Caco-2 (cell line): Measurements from ENCODE around the gene HMCN1. TPM values are rescaled to one million over a fixed set of nuclear protein-coding genes. Genes with fewer than 3 reads are reported as not detected.

Experiments
- BruUV-seq: library from RNA; stranded (reverse); fragments of 400-500 nt; replicated peaks from 2 replicates; lab custom pipeline; 2021; lab: Mats Ljungman, UMichigan
- CTCF ChIA-PET: fragments of 300-600 bp; sonication (Branson Sonifier 250); formaldehyde crosslinking; loops from one replicate; lab custom pipeline; 2022; ENCODE audit warnings: antibody characterized with exemption; lab: Charles Lee
- POLR2A ChIA-PET: fragments of 300-600 bp; sonication (Branson Sonifier 250); formaldehyde crosslinking; loops from one replicate; lab custom pipeline; 2022; ENCODE audit warnings: antibody characterized with exemption; lab: Charles Lee
- DNase-seq, 2 experiments: peaks; one replicate each; pipeline versions ENCODE4 v3.0.0 to v3.0.0-alpha.2; 2020 to 2022
- H3K27me3 ChIP-seq: replicated peaks from 2 replicates; pipeline ENCODE4 v1.6.0; 2011; ENCODE audit warnings: low read length; ENCODE audit not compliant: control insufficient read depth, insufficient read depth
- H3K36me3 ChIP-seq: 2 replicates; pipeline ENCODE4 v1.5.1; 2011; ENCODE audit warnings: low read length; ENCODE audit not compliant: control insufficient read depth, insufficient read depth
- H3K4me1 ChIP-seq: fragments of 250-450 bp; sonication (Bioruptor Pico); 2 replicates; pipeline ENCODE4 v1.5.1; 2020; ENCODE audit warnings: mild to moderate bottlenecking
- H3K4me3 ChIP-seq: 2 replicates; pipeline ENCODE4 v1.5.1; 2011; ENCODE audit warnings: low read depth, mild to moderate bottlenecking, control low read depth, low read length
- H3K9me3 ChIP-seq: fragments of 250-450 bp; sonication (Bioruptor Pico); 2 replicates; pipeline ENCODE4 v1.5.1; 2020; ENCODE audit warnings: mild to moderate bottlenecking, moderate library complexity
- H3K27ac Mint-ChIP-seq: one replicate; pipeline ENCODE4 v1.8.0; 2022; ENCODE audit warnings: mixed read lengths; ENCODE audit not compliant: unreplicated experiment
- H3K27me3 Mint-ChIP-seq: one replicate; pipeline ENCODE4 v1.8.0; 2022; ENCODE audit warnings: mixed read lengths; ENCODE audit not compliant: insufficient read depth, unreplicated experiment
- H3K36me3 Mint-ChIP-seq: one replicate; pipeline ENCODE4 v1.8.0; 2022; ENCODE audit warnings: mild to moderate bottlenecking, mixed read lengths; ENCODE audit not compliant: insufficient read depth, unreplicated experiment
- H3K4me1 Mint-ChIP-seq: one replicate; pipeline ENCODE4 v1.8.0; 2022; ENCODE audit warnings: low read depth, mixed read lengths; ENCODE audit not compliant: unreplicated experiment
- H3K4me3 Mint-ChIP-seq: one replicate; pipeline ENCODE4 v1.8.0; 2022; ENCODE audit warnings: mild to moderate bottlenecking, moderate library complexity, mixed read lengths; ENCODE audit not compliant: unreplicated experiment
- H3K9me3 Mint-ChIP-seq: one replicate; pipeline ENCODE4 v1.8.0; 2022; ENCODE audit warnings: mixed read lengths; ENCODE audit not compliant: unreplicated experiment
- CTCF ChIP-seq, 2 experiments: fragments of 200-600 bp in 1 of 2; IDR thresholded peaks; 1 replicate in 1 of 2; 2 replicates in 1 of 2; pipeline versions ENCODE4 v1.5.1 to v1.8.0; 2011 to 2022; ENCODE audit warnings: antibody characterized with exemption in 1 of 2, control low read depth in 1 of 2, inconsistent platforms in 1 of 2, low read depth in 1 of 2, low read length in 1 of 2, mild to moderate bottlenecking in 1 of 2, moderate library complexity in 1 of 2; ENCODE audit not compliant: insufficient read depth in 1 of 2, severe bottlenecking in 1 of 2, unreplicated experiment in 1 of 2
- intact Hi-C: fragments of 100-400 bp; cut with micrococcal nuclease; formaldehyde crosslinking; loops from one replicate; pipeline ENCODE4 v1.10.0; 2022; ENCODE audit not compliant: unreplicated experiment
- total RNA-seq: library from RNA; stranded (reverse); gene quantifications from 2 replicates; pipeline ENCODE4 v1.2.3, GENCODE V29; 2022

Gene HMCN1
- total RNA-seq, 1 experiment from 2014 or later: 0.02 TPM

GRCh38 chr1:185819798-185820197 lies 85.6 kb downstream of the HMCN1 start:
- Mint-ChIP-seq H3K9me3 (no peaks in the 10 kb centered on the region), H3K27ac (no peak overlapping the region), H3K4me3 (no peak overlapping the region)

GRCh38 chr1:185821612-185822385 lies 87.6 kb downstream of the HMCN1 start:
- no peaks in the 10 kb centered on the region for H3K9me3 ChIP-seq
- H3K36me3 Mint-ChIP-seq: no peaks in the 10 kb centered on the region
- H3K4me3 Mint-ChIP-seq: no peak overlapping the region
- intact Hi-C loops: no loop called here
- H3K4me3 ChIP-seq: no peak overlapping the region
- DNase-seq: peak in 1 of 2 experiments; percentile 8
- ChIA-PET CTCF (interaction anchor here (1.1 kb wide), 1 partner anchor 390 kb away, joined by 3 read pairs; no protein-coding TSS in a partner anchor), POLR2A (no interaction called here)
- TF ChIP-seq CTCF (IDR thresholded peaks at IDR 0.05; ENCODE audit: insufficient read depth in 1 of 2, low read depth in 1 of 2, low read length in 1 of 2, severe bottlenecking in 1 of 2, unreplicated experiment in 1 of 2): no peak
- BruUV-seq: no TSS peak
- no peaks in the 10 kb centered on the region for H3K27me3 Mint-ChIP-seq
- peaks cover 6% of the 10 kb centered on the region for H3K4me1 Mint-ChIP-seq
- no peaks in the 10 kb centered on the region for H3K27me3 ChIP-seq
- H3K9me3 Mint-ChIP-seq: no peaks in the 10 kb centered on the region
- no peak overlapping the region for H3K27ac Mint-ChIP-seq
- H3K36me3 ChIP-seq: no peaks in the 10 kb centered on the region
- H3K4me1 ChIP-seq: no peaks in the 10 kb centered on the region

More at GRCh38 chr1:185819798-185820197, 85.6 kb downstream of the HMCN1 start:
- Mint-ChIP-seq H3K27me3 (no peaks in the 10 kb centered on the region), H3K4me1 (peaks cover 6% of the 10 kb centered on the region), H3K36me3 (no peaks in the 10 kb centered on the region)
- Histone ChIP-seq H3K27me3 (no peaks in the 10 kb centered on the region), H3K36me3 (no peaks in the 10 kb centered on the region), H3K4me3 (no peak overlapping the region), H3K4me1 (no peaks in the 10 kb centered on the region), H3K9me3 (no peaks in the 10 kb centered on the region)
- POLR2A ChIA-PET: no interaction called here
- intact Hi-C loops: loop anchor here (10.0 kb wide), 2 partner anchors 95 to 175 kb away; no protein-coding TSS in a partner anchor
- TF ChIP-seq CTCF (IDR thresholded peaks at IDR 0.05; ENCODE audit: insufficient read depth in 1 of 2, low read depth in 1 of 2, low read length in 1 of 2, severe bottlenecking in 1 of 2, unreplicated experiment in 1 of 2): no peak
- CTCF ChIA-PET: no interaction called here
- no TSS peak for BruUV-seq
- no peak for DNase-seq

- Mint-ChIP-seq H3K27me3 (no peaks in the 10 kb centered on the region), H3K27ac (no peak overlapping the region), H3K36me3 (no peaks in the 10 kb centered on the region), H3K4me1 (peaks cover 6% of the 10 kb centered on the region), H3K4me3 (no peak overlapping the region), H3K9me3 (no peaks in the 10 kb centered on the region)
- POLR2A ChIA-PET: no interaction called here
- CTCF ChIA-PET: no interaction called here
- intact Hi-C loops: no loop called here
- BruUV-seq: no TSS peak
- H3K27me3 ChIP-seq: no peaks in the 10 kb centered on the region
- H3K36me3 ChIP-seq: no peaks in the 10 kb centered on the region
- TF ChIP-seq CTCF (IDR thresholded peaks at IDR 0.05; ENCODE audit: insufficient read depth in 1 of 2, low read depth in 1 of 2, low read length in 1 of 2, severe bottlenecking in 1 of 2, unreplicated experiment in 1 of 2): no peak
- no peak for DNase-seq
- no peak overlapping the region for H3K4me3 ChIP-seq
- H3K4me1 ChIP-seq: no peaks in the 10 kb centered on the region
- H3K9me3 ChIP-seq: no peaks in the 10 kb centered on the region
These were observed 89.3 kb downstream of the HMCN1 start for GRCh38 chr1:185823467-185823866.
